Temporal lobe (tissue), 1 donor: ENCODE measurements around the gene TMEM191B. TPM values are rescaled to one million over a fixed set of nuclear protein-coding genes. Genes with fewer than 3 reads are reported as not detected.

ENCODE experiments used
- total RNA-seq: library from RNA; depleted of rRNA; stranded (reverse); fragments of >200 nt; gene quantifications from one replicate; pipeline ENCODE4 v1.2.3, GENCODE V29; 2014

The TMEM191B gene
- total RNA-seq, 1 donor from 2014 or later: 2.2 TPM

Other genes starting within 250 kb of the TMEM191B start
- not detected for gene GGTLC3, start 9.6 kb upstream of the TMEM191B start, total RNA-seq
- gene RIMBP3, start 84.1 kb downstream of the TMEM191B start, total RNA-seq: 0.98 TPM